Transverse colon (tissue), 4 donors: ENCODE results near the gene C1orf52. TPM values are rescaled to one million over a fixed set of nuclear protein-coding genes. Genes with fewer than 3 reads are reported as not detected.

ENCODE experiments used
- DNase-seq: peaks from one replicate; pipeline ENCODE4 v3.0.0-alpha.2; 2019
- H3K27ac ChIP-seq, 4 donors: fragments of 200-600 bp; sonication (generic); 2 replicates each; pipeline ENCODE4 v1.5.1; 2016 to 2018; ENCODE audit warnings: inconsistent platforms in 4 of 4
- H3K27me3 ChIP-seq: fragments of 200-600 bp; sonication (generic); 2 replicates; pipeline ENCODE4 v1.5.1; 2017; ENCODE audit warnings: inconsistent platforms
- H3K36me3 ChIP-seq, 4 donors: fragments of 200-600 bp; sonication (generic); 2 replicates each; pipeline ENCODE4 v1.5.1; 2017 to 2019; ENCODE audit warnings: inconsistent platforms in 4 of 4
- H3K4me1 ChIP-seq, 4 donors: fragments of 200-600 bp; sonication (generic); 2 replicates each; pipeline ENCODE4 v1.5.1; 2017 to 2020; ENCODE audit warnings: inconsistent platforms in 4 of 4
- H3K4me3 ChIP-seq, 4 donors: fragments of 200-600 bp; sonication (generic); 1 replicate in 1 of 4; 2 replicates in 3 of 4; pipeline versions ENCODE4 v1.5.1 to v1.6.1; 2017 to 2019; ENCODE audit warnings: inconsistent platforms in 4 of 4
- H3K9me3 ChIP-seq, 2 donors: fragments of 200-600 bp; sonication (generic); 2 replicates each; pipeline ENCODE4 v1.5.1; 2017 to 2019; ENCODE audit warnings: inconsistent platforms in 2 of 2
- CTCF ChIP-seq, 5 experiments: fragments of 200-600 bp in 3 of 5; fragments of 450-650 bp in 2 of 5; sonication (generic) in 3 of 5; IDR thresholded peaks; 1 replicate in 2 of 5; 2 replicates in 3 of 5; pipeline ENCODE4 v1.5.1; 2016 to 2017; ENCODE audit warnings: antibody characterized with exemption in 5 of 5, inconsistent platforms in 3 of 5, mild to moderate bottlenecking in 2 of 5, moderate library complexity in 1 of 5
- EP300 ChIP-seq: sonication (generic); formaldehyde crosslinking; IDR thresholded peaks from one replicate; pipeline ENCODE4 v1.6.1; 2017; ENCODE audit warnings: antibody characterized with exemption, low read depth
- POLR2A ChIP-seq: fragments of 450-650 bp; IDR thresholded peaks from one replicate; pipeline ENCODE4 v1.6.1; 2016; ENCODE audit warnings: antibody characterized with exemption, mild to moderate bottlenecking, moderate library complexity
- POLR2AphosphoS5 ChIP-seq, 3 donors: sonication (generic); formaldehyde crosslinking; IDR thresholded peaks; one replicate each; pipeline ENCODE4 v1.6.1; 2016; ENCODE audit warnings: antibody characterized with exemption in 3 of 3
- WGBS, 2 donors: methylation state at CpG; one replicate each; pipeline ENCODE4 v1.1.5; 2018; ENCODE audit warnings: low coverage in 1 of 2; 5-methylcytosine and 5-hydroxymethylcytosine counted together
- in situ Hi-C, 4 donors: fragments of 200-750 bp; cut with MboI; loops; one replicate each; pipeline versions ENCODE4 v1.15.0 to v1.15.1; 2017; ENCODE audit warnings: low sequenced_read_pairs in 3 of 4, low pct_ligation_motif_present in 1 of 4, low pct_unique_long_range_greater_than_20kb in 1 of 4
- intact Hi-C: fragments of 100-400 bp; cut with DNase I; formaldehyde crosslinking; loops from one replicate; pipeline ENCODE4 v1.15.1; 2023; ENCODE audit warnings: low total_unique reads
- total RNA-seq, 4 donors: library from RNA; depleted of rRNA; stranded (reverse); fragments of >200 nt; gene quantifications; one replicate each; pipeline ENCODE4 v1.1.0, GENCODE V29; 2016

The C1orf52 gene
- total RNA-seq, 4 donors from 2014 or later = 7.4 to 42.6 (median 14.9) TPM

- TF ChIP-seq POLR2AphosphoS5 (IDR thresholded peaks at IDR 0.05) = no peak
- no peak for TF ChIP-seq POLR2A
- TF ChIP-seq EP300 = no peak
- TF ChIP-seq CTCF (IDR thresholded peaks at IDR 0.05) = no peak
- no peak for DNase-seq
- Histone ChIP-seq H3K36me3 (no peaks in the 10 kb centered on the region), H3K27me3 (no peaks in the 10 kb centered on the region), H3K4me3 (peak overlapping the region in 1 of 4 donors; percentile 84), H3K9me3 (no peaks in the 10 kb centered on the region), H3K27ac (peak overlapping the region in 3 of 4 donors; percentile 98 to 99 (median 98)), H3K4me1 (peaks cover 0 to 35% (median 19%) of the 10 kb centered on the region in 4 donors)
- 70 to 93% methylated on average over 2 of the region's 2 CpGs for WGBS, 2 donors
- intact Hi-C loops = no loop called here
- in situ Hi-C loops = no loop called here
Observed at GRCh38 chr1:85202864-85203255, 56.6 kb downstream of the C1orf52 start.

- no peak for TF ChIP-seq POLR2A
- peak in 2 of 3 donors; percentile 5 to 26 for TF ChIP-seq POLR2AphosphoS5 (IDR thresholded peaks at IDR 0.05)
- Histone ChIP-seq H3K4me1 (peaks cover 0 to 37% (median 19%) of the 10 kb centered on the region in 4 donors), H3K4me3 (peak overlapping the region; percentile 84 to 93 (median 84)), H3K36me3 (no peaks in the 10 kb centered on the region), H3K27ac (peak overlapping the region; percentile 98 to 99 (median 98)), H3K27me3 (no peaks in the 10 kb centered on the region), H3K9me3 (no peaks in the 10 kb centered on the region)
- intact Hi-C loops = no loop called here
- WGBS, 2 donors = 14 to 23% methylated on average over 11 to 14 of the region's 14 CpGs
- DNase-seq = no peak
- in situ Hi-C loops = no loop called here
Observed at GRCh38 chr1:85202092-85202863, 57.2 kb downstream of the C1orf52 start.

- in situ Hi-C loops = no loop called here
- intact Hi-C loops = no loop called here
- H3K27me3 ChIP-seq = no peaks in the 10 kb centered on the region
- TF ChIP-seq EP300 (no peak), POLR2A (peak; percentile 68), POLR2AphosphoS5 (IDR thresholded peaks at IDR 0.05) (peak; percentile 62 to 82 (median 65)), CTCF (IDR thresholded peaks at IDR 0.05) (peak in 1 of 5 experiments; percentile 26)
- WGBS, 2 donors = 0 to 1% methylated on average over 3 to 63 of the region's 81 CpGs
- peak; percentile 76 for DNase-seq
- peak overlapping the region; percentile 84 to 93 (median 84) for H3K4me3 ChIP-seq
- peaks cover 0 to 42% (median 19%) of the 10 kb centered on the region in 4 donors for H3K4me1 ChIP-seq
- peak overlapping the region; percentile 98 to 99 (median 98) for H3K27ac ChIP-seq
- H3K9me3 ChIP-seq = no peaks in the 10 kb centered on the region
- no peaks in the 10 kb centered on the region for H3K36me3 ChIP-seq
Observed at GRCh38 chr1:85201340-85202091, 57.9 kb downstream of the C1orf52 start.

DNA sequence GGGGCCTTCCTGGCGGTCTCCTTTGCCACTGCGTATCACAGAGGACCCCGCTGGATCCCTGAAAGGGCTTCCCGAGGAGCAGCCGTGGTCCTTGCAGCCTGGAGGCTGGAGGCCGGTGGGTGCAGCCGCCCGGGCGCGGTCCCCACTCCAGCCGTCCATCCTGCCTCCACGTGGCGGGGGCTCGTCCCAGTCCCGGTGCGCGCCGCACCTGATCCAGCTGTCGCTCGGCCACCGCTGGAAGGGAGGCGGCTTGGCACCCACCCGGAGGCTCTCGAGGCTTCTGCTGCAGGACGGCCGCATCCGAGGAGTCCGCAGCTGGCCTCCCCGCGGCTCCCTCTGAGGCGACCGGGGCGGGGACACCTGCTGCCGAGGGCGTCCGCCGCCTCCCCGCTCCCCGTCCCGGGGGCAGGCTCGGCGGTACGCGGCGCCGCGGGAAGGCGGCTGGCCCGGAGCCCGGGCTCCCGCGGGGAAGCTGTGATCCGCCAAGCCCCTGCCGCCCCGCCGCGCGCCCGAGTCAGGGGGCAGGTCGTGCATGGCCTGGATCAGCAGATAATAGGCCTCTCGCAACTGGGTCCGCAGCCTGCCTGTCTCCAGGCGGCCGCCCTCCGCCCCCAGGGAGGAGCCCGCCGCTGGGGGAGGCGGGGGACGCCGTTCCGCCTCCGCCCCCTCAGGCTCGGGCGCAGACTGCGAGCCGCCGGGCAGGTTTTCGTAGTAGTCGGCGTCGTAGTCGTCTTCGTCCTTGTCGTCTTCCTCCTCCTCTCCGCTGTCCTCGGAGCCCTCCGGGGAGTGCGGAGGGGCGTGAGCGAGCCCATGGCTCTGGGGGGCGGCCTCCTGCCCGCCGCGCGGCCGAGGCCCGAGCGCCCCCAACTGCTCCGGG, 58.8 kb downstream of the C1orf52 start, which contains the start of gene SYDE2:
TSS of gene SYDE2 (minus strand) at position 554 of the 877 bp plus-strand sequence. CDS start at position 534, 20 bp downstream.
- no peaks in the 10 kb centered on the region for H3K36me3 ChIP-seq
- intact Hi-C loops = no loop called here
- peak within 1 kb of the TSS; percentile 84 to 93 (median 84) for H3K4me3 ChIP-seq
- peaks cover 0 to 49% (median 19%) of the 10 kb centered on the region in 4 donors for H3K4me1 ChIP-seq
- no peaks in the 10 kb centered on the region for H3K9me3 ChIP-seq
- H3K27ac ChIP-seq = peak within 1 kb of the TSS; percentile 98 to 99 (median 98)
- TF ChIP-seq POLR2A = peak; percentile 87
- TF ChIP-seq EP300 = no peak
- peak; percentile 77 to 93 (median 88) for TF ChIP-seq POLR2AphosphoS5 (IDR thresholded peaks at IDR 0.05)
- no peak for TF ChIP-seq CTCF (IDR thresholded peaks at IDR 0.05)
- H3K27me3 ChIP-seq = no peaks in the 10 kb centered on the region
- 1% methylated on average over 45 of the region's 99 CpGs; no CpG with 5 or more reads in 1 of the 2 donors for WGBS, 2 donors
- peak; percentile 84 for DNase-seq
- in situ Hi-C loops = no loop called here
